Measurements from ENCODE around the gene VPREB3. TPM values are rescaled to one million over a fixed set of nuclear protein-coding genes. Genes with fewer than 3 reads are reported as not detected.

Gene VPREB3
- total RNA-seq, 1 experiment from 2014 or later, result not detected

DNA sequence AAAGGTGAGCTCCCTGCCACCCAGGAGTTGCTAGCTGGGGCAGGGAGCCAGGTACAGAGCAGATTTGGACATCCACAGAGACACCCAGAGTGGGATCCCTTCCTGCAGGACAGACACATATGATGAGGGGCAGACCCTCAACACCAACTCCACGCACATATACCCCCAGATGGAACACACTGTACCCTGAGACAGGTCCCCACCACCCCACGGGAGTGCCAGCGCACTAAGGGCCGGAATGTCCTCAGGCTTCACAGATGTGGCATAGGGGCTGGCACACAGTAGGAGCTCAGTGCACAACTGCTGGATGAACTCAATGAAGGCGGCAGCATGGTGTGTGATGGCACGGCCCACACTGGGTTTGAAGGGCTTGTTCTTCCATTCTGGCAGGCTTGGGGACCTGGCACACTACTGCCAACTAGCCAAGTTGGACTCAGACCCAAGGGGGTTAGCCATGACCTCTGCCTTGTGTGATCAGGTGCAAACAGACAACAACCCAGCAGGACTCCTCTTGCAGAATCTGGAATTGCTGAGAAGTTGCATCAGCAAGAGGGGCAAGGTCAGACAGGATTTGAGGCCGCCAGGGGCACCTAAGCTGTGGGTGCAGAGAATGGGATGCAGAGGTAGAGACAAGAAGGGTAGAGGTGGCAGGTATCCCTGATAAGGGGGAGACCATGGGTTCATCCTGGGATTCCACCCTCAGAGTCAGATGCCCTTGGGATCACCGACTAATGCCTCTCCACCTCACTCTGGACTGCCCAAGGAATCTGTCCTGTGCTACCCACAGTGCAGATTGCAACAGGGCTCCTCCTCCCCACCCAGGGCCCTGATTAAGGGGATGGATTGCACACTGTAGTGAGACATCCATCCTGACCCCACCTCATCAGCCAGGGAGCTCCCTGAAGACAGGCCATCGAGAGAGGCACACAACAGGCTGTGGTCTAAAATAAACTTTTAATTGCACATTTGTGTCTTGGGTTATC, 11.0 kb upstream of the VPREB3 start:
- no peak for DNase-seq (ENCODE audit: low read depth)

DNA sequence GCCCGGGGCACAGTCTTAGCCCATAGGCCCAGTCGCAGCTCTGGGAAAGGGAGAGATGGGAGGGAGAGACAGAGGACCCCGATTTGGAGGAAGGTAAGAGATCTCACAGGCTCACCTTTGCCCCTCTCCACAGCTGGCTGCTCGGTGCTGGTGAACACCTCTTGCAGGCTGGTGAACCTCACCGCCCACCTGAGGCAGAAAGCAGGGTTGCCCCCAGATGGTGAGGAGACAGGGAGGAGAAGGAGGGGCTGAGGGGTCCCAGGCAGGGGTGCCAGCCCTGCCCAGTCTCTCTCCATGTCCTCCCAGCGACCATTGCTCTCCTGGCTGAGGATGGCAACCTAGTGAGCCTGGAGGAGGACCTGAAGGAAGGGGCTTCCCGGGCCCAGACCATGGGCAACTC, 9.7 kb upstream of the VPREB3 start:
- no peak for DNase-seq (ENCODE audit: low read depth)

DNA sequence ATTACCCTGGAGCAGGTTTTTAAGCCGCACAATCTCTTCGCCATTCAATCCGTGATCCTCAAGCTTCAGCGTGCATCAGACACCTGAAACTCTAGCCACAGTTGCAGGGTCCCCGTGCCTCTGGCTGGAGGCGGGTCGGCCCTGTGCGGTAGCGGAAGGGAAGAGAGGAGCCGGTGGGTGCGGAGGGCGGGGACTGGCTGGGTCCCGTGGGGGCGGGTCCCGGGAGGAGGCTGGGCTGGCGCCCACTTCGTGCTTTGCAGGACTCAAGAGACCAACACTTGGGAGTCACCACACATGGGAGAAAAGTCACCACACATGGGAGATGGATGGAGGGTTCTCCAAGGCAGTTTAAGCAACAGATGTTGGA, 9.3 kb upstream of the VPREB3 start:
- no peak for DNase-seq (ENCODE audit: low read depth)

DNA sequence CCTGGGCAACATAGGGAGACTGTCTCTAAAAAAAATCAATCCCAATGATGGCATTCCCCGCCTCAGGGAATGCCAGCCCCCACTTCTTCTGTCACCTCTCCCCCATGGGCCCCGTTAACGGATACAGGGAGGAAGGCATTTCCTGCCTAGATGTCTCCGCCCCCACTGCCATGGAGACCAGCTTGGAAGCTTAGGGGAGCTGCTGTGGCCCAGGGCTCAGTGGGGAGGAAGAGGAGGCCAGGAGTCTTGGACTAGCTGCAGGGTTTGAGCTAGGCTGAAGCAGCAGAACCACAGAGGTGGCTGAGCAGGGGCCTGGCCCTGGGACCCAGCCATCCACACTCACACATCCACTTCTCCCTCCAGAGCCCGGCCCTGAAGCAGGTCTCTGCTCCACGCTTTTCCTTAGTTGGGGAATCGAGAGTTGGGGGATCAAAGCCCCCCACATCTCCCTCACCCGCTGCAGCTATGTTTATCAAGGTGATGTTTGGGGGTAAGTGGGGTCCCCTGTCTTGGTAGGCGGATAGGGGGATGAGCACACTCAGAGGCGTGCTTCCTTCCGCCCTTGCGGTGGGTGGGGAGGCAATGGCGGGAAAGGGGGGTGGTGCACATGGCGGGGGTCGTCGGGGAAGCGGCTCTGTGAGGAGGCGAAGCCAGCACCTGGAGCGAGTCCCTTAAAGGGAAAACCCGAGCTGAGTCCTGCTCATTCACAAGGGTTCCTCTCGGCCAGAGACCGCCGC, 8.8 kb upstream of the VPREB3 start, which contains the start of gene C22orf15:
Gene C22orf15 (plus strand): TSS at position 149 of the 737 bp plus-strand sequence. CDS start 317 bp downstream, at position 466.
- DNase-seq (ENCODE audit: low read depth), result no peak

DNA sequence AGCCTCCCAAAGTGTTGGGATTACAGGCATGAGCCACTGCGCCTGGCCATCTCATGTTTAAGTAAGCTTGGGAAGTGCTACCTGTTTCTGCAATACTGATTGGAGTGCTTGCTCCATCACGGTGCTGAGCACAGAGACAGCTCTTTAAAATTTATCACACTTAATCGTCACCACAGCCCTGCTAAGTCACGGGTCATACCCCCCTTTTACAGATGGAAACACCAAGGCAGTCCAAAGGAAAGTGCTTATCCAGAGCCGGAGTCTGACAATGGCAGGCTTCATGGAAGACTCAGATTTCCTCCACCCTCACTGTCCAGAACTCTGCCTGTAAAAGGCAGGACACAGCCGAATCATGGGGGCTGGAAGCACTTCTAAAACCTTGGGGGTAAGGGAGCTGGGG, 5.8 kb upstream of the VPREB3 start:
- no peak for DNase-seq (ENCODE audit: low read depth)

DNA sequence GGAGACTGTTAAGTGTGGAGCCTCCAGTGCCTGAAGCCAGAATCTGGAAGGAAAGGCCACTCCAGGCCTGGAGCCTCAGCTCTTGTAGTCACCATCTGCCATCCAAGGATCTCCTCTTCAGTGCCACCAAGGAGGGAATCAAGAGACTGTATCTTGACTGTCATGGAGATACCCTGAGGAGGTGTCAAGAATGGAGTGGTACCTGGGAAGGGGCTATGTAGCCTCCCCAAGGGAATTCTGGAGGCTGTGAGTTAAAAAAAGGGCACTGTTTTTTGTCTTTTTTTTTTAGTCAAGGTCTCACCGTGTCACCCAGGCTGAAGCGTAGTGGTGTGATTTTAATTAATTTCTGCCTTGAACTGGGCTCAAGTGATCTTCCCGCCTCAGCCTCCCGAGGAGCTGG, 5.3 kb upstream of the VPREB3 start:
- no peak for DNase-seq (ENCODE audit: low read depth)

DNA sequence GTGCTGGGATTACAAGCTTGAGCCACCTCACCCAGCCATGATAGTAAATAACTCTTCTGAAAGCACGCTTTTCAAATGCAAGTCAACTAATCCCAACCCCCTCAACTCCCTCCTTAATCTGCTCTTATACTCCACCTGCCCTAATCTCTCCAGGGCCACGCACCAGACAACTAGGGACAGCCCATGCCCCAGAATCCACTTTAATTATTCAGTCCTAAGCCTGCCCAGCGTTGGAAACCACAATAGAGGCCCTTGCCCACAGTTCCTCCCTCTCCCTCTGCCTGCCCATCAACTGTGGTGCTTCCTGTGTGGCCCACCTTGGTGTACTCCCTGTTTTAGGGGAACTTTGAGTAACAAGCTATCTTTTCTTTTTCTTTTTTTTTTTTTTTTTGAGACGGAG, 2.7 kb upstream of the VPREB3 start:
- DNase-seq (ENCODE audit: low read depth), result no peak

DNA sequence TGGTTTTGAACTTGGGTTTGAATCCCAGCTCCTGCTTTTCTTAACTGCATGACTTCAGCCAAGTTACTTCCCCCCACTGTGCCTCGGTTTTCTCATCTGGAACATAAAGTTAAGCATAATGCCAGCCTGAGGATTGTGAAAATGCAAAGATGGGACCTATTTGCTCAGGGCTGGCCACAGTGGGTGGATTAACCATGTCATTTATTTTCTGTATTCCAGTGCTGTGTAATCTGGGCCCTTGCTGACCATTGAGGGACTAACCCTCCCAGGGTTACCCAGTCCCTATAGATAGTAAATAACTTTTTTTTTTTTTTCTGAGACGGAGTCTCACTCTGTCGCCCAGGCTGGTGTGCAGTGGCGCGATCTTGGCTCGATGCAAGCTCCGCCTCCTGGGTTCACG, 1.5 kb upstream of the VPREB3 start:
- no peak for DNase-seq (ENCODE audit: low read depth)

DNA sequence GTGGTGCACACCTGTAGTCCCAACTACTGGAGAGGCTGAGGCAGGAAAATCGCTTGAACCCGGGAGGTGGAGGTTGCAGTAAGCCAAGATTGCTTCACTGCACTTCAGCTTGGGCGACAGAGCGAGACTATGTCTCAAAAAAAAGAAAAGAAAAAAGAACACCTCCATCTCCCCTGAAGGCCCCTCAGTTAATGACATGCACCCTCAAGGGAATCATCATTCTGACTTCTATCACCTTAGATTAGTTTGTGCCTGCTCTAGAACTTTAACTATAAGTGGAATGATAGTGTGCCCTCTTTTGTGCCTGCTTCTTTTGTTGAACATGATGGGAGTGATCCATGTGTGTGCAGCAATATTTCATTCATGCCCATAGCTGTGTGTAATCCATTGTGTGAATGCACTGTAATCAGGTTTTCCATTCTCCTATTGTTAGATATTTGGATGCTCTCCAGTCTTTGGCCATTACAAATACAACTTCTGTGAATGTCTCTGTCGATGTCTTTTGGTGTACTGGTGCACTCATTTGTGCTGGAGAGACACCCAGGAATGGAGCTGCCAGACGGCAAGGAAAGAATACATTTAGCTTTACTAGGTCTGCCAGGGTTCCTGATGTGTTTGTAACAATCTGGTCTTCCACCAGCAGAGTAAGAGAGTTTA, 883 bp upstream of the VPREB3 start:
- DNase-seq (ENCODE audit: low read depth), result no peak

DNA sequence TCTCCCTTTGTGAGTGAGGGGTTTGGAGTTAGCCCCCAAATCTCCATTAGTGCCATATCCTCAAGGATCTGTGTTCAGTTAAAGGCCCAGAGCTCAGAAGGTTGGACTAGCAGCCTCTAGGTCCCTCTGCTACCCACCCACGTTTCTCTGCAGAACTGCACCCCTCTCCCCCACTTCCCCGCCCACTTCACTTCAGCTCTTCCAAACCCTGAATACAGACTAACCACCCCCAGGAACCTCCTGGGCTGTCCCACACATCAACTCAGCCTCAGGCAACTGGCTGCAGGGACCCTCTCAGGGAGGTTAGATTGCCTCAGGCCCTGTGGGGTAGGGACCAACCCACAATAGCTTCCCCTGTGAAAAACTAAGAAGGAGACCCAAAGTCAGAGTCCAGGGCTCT, 840 bp downstream of the VPREB3 start:
- no peak for DNase-seq (ENCODE audit: low read depth)

DNA sequence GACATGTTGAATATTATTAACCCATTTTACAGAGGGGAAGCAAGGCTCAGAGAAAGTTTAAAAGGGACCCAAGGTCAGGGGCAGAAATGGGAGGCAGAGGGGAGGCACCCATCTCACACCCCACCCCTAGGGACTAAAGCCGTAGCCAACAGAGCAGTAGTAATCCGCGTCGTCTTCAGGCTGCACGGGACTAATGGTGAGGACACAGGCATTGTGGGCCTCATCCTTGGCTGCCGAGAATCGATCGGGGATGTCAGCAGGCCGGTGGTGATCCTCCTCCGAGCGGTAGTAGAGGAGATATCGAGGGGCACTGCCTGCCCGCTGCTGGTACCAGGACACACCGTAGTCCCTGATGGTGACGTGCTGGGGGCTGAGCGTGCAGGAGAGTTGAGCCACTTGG, 1.5 kb downstream of the VPREB3 start:
- no peak for DNase-seq (ENCODE audit: low read depth)

DNA sequence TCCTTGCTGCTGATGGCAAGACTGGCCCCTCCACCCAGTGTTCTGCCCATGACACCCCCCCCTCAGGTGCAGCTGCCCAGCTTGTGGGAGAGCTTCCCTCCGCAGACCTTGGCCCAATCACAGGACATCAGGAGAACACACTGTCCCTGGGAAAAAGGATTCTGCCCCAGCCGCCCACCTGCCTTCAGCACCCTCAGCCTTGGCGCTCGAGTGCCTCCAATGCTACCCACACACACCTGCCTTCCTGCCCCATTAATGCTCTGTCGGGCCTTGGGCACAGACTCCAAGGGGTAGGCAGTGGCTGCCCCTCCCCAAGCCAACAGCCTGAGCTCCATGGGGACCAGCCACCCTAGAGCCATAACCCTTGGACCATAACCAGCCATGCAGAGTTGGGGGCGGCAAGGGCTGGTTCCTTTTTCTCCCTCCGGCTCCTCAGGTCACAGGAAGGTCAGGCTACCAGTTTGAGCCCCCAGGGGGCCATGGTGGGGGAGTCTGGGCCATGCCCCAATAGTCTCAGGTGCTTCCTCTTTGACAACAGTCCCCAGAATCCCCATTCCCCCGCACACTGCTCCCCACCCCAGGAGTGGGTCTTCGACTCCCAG, 2.0 kb downstream of the VPREB3 start:
- DNase-seq (ENCODE audit: low read depth), result no peak

DNA sequence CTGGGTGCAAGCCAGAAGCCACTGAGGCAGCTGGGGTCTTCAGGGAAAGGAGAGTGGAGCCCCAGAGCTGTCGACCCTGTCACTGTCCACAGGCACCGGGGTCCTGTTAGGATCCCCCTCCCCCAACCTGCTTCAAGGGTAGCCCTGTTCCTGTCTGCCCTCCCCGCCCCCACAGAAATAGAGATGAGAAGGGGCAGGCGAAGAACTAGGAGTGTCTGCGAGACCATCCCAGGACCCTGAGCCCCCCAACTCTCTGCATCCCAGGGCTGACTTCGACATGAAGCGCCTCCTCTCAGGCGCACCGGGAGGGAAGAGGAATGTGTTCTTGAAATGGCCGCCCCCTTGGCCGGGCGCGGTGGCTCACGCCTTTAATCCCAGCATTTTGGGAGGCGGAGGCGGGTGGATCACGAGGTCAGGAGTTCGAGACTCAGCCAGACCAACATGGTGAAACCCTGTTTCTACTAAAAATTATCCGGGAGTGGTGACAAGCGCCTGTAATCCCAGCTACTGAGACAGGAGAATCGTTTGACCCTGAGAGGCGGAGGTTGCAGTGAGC, 2.7 kb downstream of the VPREB3 start:
- DNase-seq (ENCODE audit: low read depth), result no peak

DNA sequence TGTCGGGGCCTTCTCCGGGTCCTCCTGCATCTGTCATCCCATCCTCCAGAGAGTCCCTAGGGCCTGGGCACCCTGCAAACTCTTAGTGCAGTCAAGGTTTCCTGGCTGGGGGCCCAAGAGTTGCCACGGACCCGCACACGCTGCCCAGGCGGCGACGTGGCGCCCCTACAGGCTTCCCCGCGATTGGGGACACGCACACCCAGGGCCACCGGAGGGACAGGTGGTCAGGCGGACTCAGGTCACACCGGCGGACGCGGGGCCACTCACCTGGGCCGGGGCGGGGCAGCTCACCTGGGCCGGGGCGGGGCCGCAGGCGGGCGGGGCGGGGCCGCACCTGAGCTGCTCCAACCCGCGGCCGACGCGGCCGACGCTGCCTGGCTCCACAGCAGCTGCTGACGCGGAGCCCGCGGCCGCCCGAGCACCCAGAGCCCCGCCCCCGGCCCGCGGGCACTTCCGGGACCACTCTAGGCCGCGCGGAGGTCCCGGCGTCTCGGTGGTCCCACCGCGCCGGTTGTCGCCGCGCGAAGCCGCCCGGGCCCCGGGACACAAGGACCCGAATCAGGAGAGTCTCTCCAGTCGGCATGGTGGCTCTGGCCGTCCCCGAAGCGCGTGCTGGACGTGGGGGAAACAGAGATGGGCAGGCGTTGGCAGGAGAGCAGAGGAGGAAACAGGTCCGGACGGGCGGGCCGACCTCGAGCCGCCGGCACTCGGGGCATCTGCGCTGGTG, 3.3 kb downstream of the VPREB3 start, which contains the start of gene ZNF70:
Gene ZNF70 (minus strand): TSS at position 399 of the 727 bp plus-strand sequence. CDS start 5,972 bp downstream, outside the sequence.
- DNase-seq (ENCODE audit: low read depth), result peak; percentile 75

DNA sequence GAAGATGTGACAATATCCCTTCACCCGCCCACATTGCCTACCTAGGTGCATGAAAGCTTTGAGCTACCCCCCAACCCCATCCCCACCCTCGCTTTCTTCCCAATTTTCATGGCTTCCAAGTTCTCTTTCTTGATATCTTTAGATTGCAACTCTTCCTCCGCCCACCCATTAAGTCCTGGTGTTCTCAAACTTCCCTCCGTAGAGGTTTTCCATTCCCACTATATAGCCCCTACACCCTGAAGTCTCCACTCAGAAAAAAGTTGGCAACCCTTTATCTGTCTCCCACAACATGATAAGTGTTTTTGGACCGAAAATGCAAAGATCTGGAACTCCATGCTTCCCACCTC, 3.9 kb downstream of the VPREB3 start:
- DNase-seq (ENCODE audit: low read depth), result no peak

DNA sequence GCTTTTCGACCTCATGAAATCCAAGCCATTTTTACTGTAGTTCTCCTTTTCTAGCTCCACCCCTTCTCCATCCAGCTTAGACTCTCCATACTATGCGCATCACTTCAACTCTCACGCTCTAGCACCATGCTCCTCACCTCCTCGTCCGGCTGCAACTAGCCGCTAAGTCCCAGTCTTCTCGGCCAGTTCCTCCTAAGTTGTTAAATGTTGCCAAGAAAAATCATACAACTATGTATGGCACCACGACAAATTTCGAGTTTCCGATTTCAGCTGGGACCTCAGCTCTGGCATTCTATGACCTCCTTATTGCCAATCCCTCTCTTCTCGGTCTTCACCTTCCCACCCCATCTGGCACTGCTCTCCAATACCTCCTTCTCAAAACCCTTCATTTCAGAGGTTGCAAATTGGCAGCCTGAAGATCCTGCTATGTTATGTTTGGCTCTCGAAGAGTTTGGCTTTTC, 4.4 kb downstream of the VPREB3 start:
- no peak for DNase-seq (ENCODE audit: low read depth)

DNA sequence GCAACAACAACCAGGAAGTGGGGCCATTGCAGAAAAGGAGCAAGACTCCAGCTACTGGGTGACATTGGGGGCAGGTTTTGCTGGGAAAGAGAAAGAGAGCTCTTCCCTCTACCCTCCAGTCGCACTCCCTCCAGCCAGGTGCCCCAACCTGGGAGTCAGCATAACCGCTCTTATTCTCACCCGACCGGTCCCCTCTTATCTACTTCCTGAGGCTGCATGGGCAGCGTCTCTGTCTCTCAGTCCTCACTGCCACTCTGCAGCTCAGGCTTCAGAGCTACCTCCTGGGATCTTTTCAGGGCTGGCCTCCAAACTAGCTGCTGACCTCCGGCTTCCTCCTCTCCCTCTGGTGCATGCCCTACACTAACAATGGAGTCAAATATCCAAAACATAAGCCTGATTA, 8.4 kb downstream of the VPREB3 start:
- no peak for DNase-seq (ENCODE audit: low read depth)

DNA sequence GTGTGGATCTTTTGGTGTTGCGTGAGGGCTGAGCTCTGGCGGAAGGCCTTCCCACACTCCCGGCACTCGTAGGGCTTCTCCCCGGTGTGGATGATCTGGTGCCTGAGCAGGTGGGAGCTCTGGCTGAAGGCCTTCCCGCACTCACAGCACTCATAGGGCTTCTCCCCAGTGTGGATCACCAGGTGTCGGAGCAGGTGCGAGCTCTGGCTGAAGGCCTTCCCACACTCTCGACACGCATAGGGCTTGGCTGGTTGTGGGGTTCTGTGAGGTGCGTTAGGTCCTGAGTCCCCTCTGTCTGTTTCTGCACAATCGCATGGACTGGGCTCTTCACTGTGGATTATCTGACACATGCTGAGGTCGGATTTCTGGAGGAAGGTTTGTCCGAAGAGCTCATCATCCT, 9.7 kb downstream of the VPREB3 start:
- DNase-seq (ENCODE audit: low read depth), result no peak

DNA sequence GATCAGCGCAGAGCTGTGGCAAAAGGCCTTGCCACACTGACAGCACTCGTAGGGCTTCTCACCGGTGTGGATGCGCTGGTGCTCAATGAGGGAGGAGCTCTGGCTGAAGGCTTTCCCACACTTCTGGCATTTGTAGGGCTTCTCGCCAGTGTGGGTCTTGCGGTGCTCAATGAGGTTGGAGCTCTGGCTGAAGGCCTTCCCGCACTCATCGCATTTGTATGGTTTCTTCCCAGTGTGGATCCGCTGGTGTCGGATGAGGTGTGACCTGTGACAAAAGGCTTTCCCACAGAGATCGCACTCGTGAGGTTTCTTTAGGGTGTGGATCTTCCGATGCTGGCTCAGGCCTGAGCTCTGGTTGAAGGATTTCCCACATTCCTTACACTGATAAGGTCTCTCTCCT, 10.2 kb downstream of the VPREB3 start:
- no peak for DNase-seq (ENCODE audit: low read depth)

DNA sequence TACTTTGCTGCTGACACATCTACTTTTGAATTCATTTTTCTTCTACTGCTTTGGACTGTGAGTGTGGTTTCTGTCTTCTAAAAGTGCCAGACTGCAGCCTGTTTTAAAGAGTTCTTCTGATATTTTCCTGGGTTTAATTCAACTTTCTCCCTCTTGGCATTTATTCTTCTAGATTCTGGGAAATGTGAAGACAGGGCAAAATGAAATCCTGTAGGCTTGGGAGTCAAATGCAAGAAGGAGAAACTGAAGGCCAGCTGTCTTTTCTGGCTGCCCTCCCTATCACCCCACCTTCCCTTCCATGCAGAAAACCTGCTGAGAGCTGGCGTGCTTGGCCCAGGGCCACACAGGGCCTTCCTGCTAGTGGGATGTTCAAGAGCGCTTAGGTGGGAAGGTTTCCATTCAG, 10.9 kb downstream of the VPREB3 start:
- DNase-seq (ENCODE audit: low read depth), result no peak

Measured in RPMI7951 (cell line).